Thyroid gland (tissue), 4 donors: ENCODE data around the gene MAP3K1.

Experiments
- CTCF ChIP-seq, 6 experiments: fragments of 200-600 bp in 3 of 6; fragments of 450-650 bp in 3 of 6; sonication (generic) in 3 of 6; IDR thresholded peaks; one replicate each; pipeline ENCODE4 v1.5.1; 2016 to 2019; ENCODE audit warnings: antibody characterized with exemption in 6 of 6, mild to moderate bottlenecking in 2 of 6, inconsistent platforms in 1 of 6, moderate library complexity in 1 of 6
- POLR2A ChIP-seq, 2 donors: fragments of 450-650 bp; IDR thresholded peaks; one replicate each; pipeline ENCODE4 v1.6.1; 2017; ENCODE audit warnings: antibody characterized with exemption in 2 of 2, mild to moderate bottlenecking in 2 of 2, moderate library complexity in 1 of 2

GRCh38 chr5:56914678-56915077, 99.3 kb downstream of the MAP3K1 start:
- no peak for TF ChIP-seq CTCF (IDR thresholded peaks at IDR 0.05)
- TF ChIP-seq POLR2A (IDR thresholded peaks at IDR 0.05), result no peak
